ENCODE results near the gene ACSL3. TPM values are rescaled to one million over a fixed set of nuclear protein-coding genes. Genes with fewer than 3 reads are reported as not detected.
"Not testable (repeated sequence)": the region's sequence is repeated elsewhere in the genome, so short reads cannot be mapped to it uniquely, and the experiment has no call there.

The ACSL3 gene
- total RNA-seq, 1 donor from 2014 or later: 94.4 TPM

DNA sequence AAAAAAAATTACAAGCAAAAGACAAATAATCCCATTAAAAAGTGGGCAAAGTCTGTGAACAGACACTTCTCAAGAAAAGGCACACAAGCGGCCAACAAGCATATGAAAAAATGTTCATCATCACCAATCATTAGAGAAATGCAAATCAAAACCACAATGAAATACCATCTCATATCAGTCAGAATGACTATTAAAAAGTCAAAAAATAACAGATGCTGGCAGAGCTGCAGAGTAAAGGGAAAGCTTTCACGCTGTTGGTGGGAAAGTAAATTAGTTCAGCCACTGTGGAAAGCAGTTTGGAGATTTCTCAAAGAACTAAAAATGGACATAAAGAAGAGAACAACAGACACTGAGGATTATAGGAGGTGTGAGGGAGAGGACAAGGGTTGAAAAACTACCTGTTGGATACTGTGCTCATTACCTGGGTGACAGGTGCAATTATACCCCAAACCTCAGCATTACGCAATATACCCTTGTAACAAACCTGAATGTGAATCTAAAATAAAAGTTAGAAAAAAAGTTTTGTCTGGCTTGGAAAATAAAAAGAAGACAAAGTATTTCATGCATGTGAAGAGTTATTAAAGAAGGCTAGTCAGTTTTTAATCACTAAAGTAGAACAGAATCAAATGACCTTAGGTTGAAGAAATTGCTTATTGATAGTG, 8.7 kb upstream of the ACSL3 start:
- DNase-seq: no peak

GRCh38 chr2:222854773-222855700, 5.8 kb upstream of the ACSL3 start:
- no peak for DNase-seq

- peak; percentile 54 for DNase-seq
Measured at GRCh38 chr2:222859786-222860612, 837 bp upstream of the ACSL3 start.

DNA sequence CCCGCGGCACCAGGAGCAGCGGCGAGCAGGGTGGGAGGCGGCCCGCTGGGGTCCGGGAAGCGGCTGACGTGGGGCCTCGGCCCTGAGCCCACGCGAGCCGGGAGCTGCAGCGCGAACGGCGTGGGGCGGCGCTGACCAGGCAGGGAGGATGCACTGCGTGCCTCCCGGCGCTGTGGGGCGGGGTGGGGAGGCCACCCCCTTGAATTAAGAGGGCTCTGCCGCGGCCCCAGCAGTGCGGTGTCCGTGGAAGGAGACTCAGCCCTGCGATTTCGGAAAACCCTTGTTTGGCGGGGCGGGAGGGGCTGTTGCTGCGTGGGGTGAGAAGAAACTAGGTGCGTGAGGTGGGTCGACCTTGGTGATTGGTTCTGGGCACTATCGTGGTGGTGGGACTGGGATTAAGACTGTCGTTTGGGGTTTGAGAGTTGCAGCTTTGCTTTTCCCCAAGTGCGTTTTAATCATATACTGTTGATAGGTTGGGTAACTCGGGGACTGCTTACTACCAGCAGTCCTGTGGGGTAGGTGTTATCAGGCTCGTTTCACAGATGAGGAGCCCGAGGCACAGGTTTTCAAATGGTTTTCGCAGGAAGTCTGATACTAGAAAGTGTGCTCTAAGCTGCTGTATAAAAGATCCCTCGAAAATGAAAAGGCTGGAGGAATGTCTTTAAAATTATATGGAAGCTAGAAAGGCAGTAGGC, 722 bp downstream of the ACSL3 start:
- peak; percentile 55 for DNase-seq

DNA sequence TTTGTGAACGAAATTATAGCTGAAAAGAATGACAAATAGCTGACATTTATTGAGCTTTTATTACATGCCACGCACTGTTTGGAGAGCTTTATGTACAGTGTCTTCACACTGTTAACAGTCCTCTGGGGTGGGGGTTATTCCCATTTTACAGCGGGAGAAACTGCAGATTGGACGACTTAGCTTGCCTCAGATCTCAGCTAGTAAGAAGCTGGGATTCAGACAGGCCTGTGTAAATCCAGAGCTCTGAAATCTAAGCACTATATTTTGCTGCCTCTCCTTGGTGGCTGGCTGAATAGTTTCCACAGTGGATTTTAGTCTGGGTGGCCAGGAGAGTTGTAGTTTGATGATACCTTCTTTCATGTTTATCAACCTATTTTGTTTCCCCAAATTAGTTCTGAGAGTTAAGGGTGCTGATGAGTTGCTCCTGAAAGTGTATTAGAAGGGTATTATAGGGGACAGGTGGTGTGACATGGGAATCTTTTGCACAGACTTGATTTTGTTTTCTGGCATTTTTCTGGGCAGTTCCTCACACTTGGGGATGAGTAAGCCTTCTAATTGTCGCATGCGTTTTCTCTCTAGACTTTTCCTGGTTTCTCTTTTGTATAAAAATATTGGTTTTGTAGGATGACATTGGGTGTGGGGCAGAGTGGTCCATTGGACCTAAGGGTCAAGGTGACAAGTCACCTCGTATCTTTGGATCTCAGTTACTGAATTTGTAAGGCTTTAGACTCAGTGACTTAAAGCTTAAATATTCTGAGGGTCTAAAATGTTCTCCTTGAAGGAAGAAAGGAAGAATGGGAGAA, 1.5 kb downstream of the ACSL3 start:
- DNase-seq: peak; percentile 79

GRCh38 chr2:222862909-222863544, 2.2 kb downstream of the ACSL3 start:
- DNase-seq: no peak

DNA sequence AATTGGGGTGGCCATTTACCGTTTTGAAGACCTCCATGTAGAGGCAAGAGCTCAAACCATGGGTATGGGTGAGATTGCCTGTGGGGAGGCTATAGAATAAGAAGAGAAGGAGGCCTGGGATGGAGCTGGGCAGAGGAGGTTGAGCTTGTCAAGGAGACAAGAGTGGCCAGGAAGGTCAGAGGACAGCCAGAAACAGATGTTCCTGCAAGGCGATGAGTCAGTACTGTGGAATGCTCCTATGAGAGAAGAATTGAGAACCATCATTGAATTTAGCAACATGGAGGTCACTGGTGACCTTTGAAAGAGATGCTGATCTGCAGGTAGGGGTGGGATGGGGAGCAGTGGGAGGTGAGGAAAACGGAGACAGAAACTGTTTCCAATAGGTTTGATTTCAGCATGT, 3.5 kb downstream of the ACSL3 start:
- no peak for DNase-seq

GRCh38 chr2:222865301-222865700, 4.5 kb downstream of the ACSL3 start:
- no peak for DNase-seq

DNA sequence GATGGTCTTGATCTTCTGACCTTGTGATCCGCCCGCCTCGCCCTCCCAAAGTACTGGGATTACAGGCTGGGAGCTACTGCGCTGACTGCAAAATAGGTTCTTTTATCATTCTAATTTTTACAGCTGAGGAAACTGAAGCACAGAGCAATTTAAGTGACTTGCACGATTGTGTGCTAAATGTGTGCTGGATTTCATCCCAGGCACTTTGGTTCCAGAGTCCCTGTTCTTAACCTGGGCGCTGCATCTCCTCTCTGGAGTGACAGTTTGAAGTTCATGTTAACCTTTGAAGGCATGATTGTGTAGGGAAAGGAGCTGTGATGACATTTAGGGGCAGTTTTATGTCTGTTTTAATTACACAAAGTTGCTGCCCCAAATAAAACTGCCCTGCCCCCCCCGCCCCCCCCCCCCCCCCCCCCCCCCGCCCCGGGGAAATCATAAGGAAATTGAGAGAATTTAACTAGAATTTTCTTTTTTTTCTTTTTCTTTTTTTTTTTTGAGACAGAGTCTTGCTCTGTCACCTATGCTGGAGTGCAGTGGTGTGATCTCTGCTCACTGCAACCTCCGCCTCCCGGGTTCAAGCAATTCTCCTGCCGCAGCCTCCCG, 5.6 kb downstream of the ACSL3 start:
- DNase-seq: no peak

DNA sequence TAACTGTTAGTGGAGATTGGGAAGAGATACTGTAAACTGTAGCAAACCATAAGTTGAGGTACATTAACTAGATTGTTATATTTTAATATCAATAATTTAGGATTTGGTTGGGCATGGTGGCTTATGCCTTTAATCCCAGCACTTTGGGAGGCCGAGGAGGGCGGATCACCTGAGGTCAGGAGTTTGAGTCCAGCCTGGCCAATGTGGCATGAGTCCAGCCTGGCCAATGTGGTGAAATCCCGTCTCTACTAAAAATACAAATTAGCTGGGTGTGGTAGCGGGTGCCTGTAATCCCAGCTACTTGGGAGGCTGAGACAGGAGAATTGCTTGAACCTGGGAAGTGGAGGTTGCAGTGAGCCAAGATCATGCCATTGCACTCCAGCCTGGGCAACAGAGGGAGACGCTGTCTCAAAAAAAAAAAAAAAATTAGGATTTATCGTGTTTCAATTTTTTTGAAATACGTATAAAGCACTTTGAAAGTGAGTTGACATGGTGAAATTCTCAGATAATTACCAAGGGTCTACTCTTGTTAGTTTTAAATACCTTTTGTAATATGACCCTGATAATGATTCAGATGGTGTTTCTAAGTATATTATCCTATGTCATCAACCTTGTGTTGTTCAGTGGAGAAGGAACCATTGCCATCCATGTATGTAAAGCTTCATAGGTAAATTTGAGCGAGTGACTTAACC, 7.9 kb downstream of the ACSL3 start:
- not testable (repeated sequence) for DNase-seq

DNA sequence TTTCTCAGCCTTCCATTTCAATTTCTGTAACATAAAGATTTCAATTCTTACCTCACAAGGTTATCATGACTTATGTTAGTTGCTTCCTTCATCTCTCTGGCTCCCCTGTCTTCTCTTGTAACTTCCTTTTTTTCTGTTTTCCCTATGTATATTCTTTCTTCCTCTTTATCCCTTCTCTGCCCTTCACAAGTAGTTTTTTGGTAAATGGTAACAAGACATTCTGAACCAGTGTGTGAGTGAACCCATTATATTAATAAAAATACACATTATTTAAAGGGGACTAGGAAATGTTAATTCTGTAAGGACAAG, 8.4 kb downstream of the ACSL3 start:
- no peak for DNase-seq

DNA sequence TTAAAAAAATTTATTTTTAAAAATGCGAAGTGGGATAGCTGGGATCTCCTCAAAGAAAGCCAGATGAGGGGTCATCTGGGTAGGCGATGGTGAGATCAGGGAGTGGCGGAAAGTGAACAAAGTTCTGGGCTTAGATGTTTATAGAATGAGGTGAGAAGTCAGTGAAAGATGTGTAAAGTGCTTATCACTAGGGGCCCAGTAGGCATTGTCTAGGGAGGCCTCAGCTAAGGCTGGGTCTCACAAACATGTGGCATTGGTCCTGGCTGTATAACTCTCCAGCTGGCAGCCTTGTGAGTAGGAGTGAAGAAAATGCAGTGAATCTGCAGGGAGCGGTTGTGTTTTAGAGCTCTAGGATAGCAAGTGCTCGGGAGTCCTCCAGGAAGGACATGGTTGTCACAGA, 10.5 kb downstream of the ACSL3 start:
- DNase-seq: no peak

GRCh38 chr2:222872551-222872950, 11.7 kb downstream of the ACSL3 start:
- DNase-seq: no peak

DNA sequence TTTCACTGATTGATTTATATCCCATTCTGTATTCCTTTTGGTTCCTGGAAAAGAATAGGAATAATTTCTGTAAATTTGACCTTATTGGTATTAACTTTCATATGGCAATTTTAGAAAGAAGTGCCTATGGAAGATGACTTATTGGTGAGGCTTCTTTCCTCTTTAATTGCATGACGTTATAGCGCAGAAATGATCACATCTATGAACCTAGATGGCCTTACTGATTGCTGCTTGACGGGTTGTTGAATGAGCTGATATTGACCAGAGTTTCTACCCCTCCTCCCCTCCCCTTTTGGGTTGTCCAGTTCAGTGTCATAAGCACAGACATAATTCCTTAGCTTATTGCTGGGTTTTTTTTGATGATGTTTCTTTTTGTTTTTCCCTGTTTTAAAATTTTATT, 14.6 kb downstream of the ACSL3 start:
- DNase-seq: no peak

DNA sequence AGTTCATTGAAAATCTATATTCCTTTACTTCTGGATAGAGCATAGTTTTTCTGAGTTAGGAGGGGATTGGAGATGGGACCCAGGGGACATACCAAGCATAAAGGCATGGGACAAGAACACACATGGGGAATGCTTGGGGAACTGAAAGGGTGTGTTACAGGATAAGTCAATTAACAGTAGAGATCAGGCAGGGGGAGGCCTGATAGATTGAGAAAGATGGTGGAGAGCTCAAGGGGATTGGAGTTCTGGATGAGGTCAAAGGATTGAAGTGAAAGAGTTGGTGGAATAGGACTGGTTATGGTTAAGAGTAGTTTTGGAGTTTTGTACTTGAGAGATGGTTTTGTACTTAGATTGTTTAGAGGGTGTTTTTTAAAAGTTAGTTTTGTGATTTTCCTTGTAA, 16.1 kb downstream of the ACSL3 start:
- no peak for DNase-seq

GRCh38 chr2:222877556-222878300, 16.9 kb downstream of the ACSL3 start:
- DNase-seq: no peak

DNA sequence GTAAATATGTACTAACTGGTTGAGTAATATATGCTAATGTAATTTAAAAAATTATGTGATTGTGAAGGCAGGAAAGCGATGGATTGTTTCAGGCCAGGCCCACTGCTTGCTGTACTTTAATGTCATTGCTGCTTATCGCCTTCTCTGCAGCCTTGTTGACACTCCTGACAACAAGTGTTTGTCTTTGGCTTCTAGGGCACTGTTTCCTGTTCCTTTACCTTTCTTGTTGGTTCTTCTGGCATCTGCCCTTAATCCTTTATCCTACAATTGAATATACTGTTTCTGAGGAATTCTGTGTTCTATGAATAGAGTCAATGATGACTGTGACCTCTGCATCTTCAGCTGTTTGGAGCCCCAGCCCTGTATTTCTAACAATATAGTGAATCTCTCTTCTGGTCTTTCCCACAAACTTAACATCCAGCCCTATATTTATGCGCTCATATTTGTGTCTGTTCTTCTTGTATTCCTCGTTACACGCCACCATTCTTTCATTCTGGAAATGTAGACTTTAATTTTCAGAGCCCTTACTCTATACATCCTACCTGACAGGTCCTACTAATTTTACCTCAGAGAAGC, 17.6 kb downstream of the ACSL3 start:
- DNase-seq: no peak

GRCh38 chr2:222878877-222879603, 18.2 kb downstream of the ACSL3 start:
- DNase-seq: no peak

Data from tongue (tissue), 2 donors.